H1 (cell line): ENCODE measurements around the gene MGAT4D. TPM values are rescaled to one million over a fixed set of nuclear protein-coding genes. Genes with fewer than 3 reads are reported as not detected.

ENCODE experiments used
- ASH2L ChIP-seq: fragments of 200-600, 300-600 bp; sonication (generic); IDR thresholded peaks from one replicate; pipeline ENCODE4 v1.7.1; 2017; ENCODE audit warnings: low read length
- BACH1 ChIP-seq: IDR thresholded peaks from 2 replicates; pipeline ENCODE4 v1.6.1; 2012; ENCODE audit warnings: low read length, improper control_type of control experiment
- BRCA1 ChIP-seq: IDR thresholded peaks from 2 replicates; pipeline ENCODE4 v1.6.1; 2012; ENCODE audit warnings: low read depth, low read length, improper control_type of control experiment
- CBX5 ChIP-seq: fragments of 300-800, 300-1000 bp; sonication (generic); IDR thresholded peaks from 2 replicates; pipeline ENCODE4 v1.7.1; 2016; ENCODE audit warnings: antibody characterized with exemption, low read length, low read depth
- CHD1 ChIP-seq: IDR thresholded peaks from 2 replicates; pipeline ENCODE4 v1.6.1; 2012; ENCODE audit warnings: low read depth, low read length, improper control_type of control experiment
- CREB1 ChIP-seq: IDR thresholded peaks from 2 replicates; pipeline ENCODE4 v1.6.1; 2012; ENCODE audit warnings: inconsistent platforms
- EGR1 ChIP-seq: IDR thresholded peaks from 2 replicates; pipeline ENCODE4 v1.6.1; 2011; ENCODE audit warnings: low read depth, low read length, borderline replicate concordance
- FOSL1 ChIP-seq: IDR thresholded peaks from 2 replicates; pipeline ENCODE4 v1.6.1; 2011; ENCODE audit warnings: mild to moderate bottlenecking, low read depth, low read length, moderate library complexity; ENCODE audit not compliant: insufficient read depth
- HDAC6 ChIP-seq: IDR thresholded peaks from one replicate; pipeline ENCODE4 v1.7.1; 2012; ENCODE audit warnings: low read depth, mild to moderate bottlenecking, inconsistent platforms, low read length, moderate library complexity
- NRF1 ChIP-seq: IDR thresholded peaks from 2 replicates; pipeline ENCODE4 v1.6.1; 2011; ENCODE audit warnings: mild to moderate bottlenecking, low read depth, low read length, improper control_type of control experiment
- POLR2A ChIP-seq, 2 experiments: IDR thresholded peaks; 1 replicate in 1 of 2; 2 replicates in 1 of 2; pipeline ENCODE4 v1.6.1; 2011; ENCODE audit warnings: low read depth in 2 of 2, low read length in 2 of 2, mild to moderate bottlenecking in 2 of 2; ENCODE audit errors: control extremely low read depth in 1 of 2
- POLR2AphosphoS5 ChIP-seq: IDR thresholded peaks from 2 replicates; pipeline ENCODE4 v1.6.1; 2011; ENCODE audit warnings: low read depth, low read length
- POU5F1 ChIP-seq: IDR thresholded peaks from 2 replicates; pipeline ENCODE4 v1.6.1; 2011; ENCODE audit warnings: low read depth, mild to moderate bottlenecking, low read length, moderate library complexity
- RNF2 ChIP-seq: fragments of 200-900, 300-1000 bp; sonication (generic); IDR thresholded peaks from 2 replicates; pipeline ENCODE4 v1.7.1; 2016; ENCODE audit warnings: borderline replicate concordance, low read depth, mild to moderate bottlenecking, antibody characterized with exemption, low read length; ENCODE audit not compliant: poor library complexity, severe bottlenecking; ENCODE audit errors: missing control alignments
- SIRT6 ChIP-seq: IDR thresholded peaks from one replicate; pipeline ENCODE4 v1.7.1; 2012; ENCODE audit warnings: low read length, inconsistent platforms
- SP2 ChIP-seq: IDR thresholded peaks from 2 replicates; pipeline ENCODE4 v1.6.1; 2012; ENCODE audit warnings: mild to moderate bottlenecking, low read length, inconsistent platforms
- SRF ChIP-seq: IDR thresholded peaks from 2 replicates; pipeline ENCODE4 v1.6.1; 2011; ENCODE audit warnings: mild to moderate bottlenecking, low read depth, low read length, moderate library complexity
- SUZ12 ChIP-seq: fragments of 200-600 bp; sonication (generic); IDR thresholded peaks from 2 replicates; pipeline ENCODE4 v1.6.1; 2012; ENCODE audit warnings: mild to moderate bottlenecking, inconsistent platforms, low read length, moderate library complexity, mixed read lengths
- TAF7 ChIP-seq: optimal IDR thresholded peaks from 2 replicates; pipeline ENCODE3; 2011; ENCODE audit warnings: low read depth, mild to moderate bottlenecking, inconsistent platforms, low read length, moderate library complexity, borderline replicate concordance
- polyA plus RNA-seq, 7 experiments: library from polyadenylated mRNA; depleted of rRNA in 3 of 7; stranded (reverse) in 5 of 7; unstranded in 2 of 7; fragments of >200 nt in 5 of 7; fragments of 200-250 nt in 2 of 7; gene quantifications; 1 replicate in 5 of 7; 2 replicates in 1 of 7; 4 replicates in 1 of 7; pipeline versions ENCODE4 v1.2.1 to v1.2.3, GENCODE V29; 2011 to 2013; ENCODE audit warnings: missing spikeins in 2 of 7, mixed read lengths in 2 of 7
- total RNA-seq: library from RNA; stranded (reverse); fragmentation: NEBNext Ultra II Directional; extraction: Animal tissue kit (Norgen Biotek cat#: 25700); gene quantifications from 2 replicates; pipeline ENCODE4 v1.2.1, GENCODE V29; 2021
- TF ChIP-seq, protein P1 (sequence below), 3 experiments: IDR thresholded peaks; 1 replicate in 2 of 3; 2 replicates in 1 of 3; pipeline versions ENCODE4 v1.5.1 to v1.6.1; 2011; ENCODE audit warnings: low read length in 3 of 3, mild to moderate bottlenecking in 3 of 3, inconsistent platforms in 2 of 3, low read depth in 1 of 3, moderate library complexity in 1 of 3; ENCODE audit not compliant: insufficient read depth in 1 of 3; ENCODE audit errors: control extremely low read depth in 1 of 3
- TF ChIP-seq, protein P2 (sequence below): IDR thresholded peaks from 2 replicates; pipeline ENCODE4 v1.6.1; 2012; ENCODE audit warnings: inconsistent platforms
- TF ChIP-seq, protein P3 (sequence below): IDR thresholded peaks from 2 replicates; pipeline ENCODE4 v1.6.1; 2012; ENCODE audit warnings: inconsistent platforms

The MGAT4D gene
- total and polyA plus RNA-seq, 2 of the 8 experiments (the other 6 are each of a cell fraction or from before 2014, with no cell fraction given): not detected

DNA sequence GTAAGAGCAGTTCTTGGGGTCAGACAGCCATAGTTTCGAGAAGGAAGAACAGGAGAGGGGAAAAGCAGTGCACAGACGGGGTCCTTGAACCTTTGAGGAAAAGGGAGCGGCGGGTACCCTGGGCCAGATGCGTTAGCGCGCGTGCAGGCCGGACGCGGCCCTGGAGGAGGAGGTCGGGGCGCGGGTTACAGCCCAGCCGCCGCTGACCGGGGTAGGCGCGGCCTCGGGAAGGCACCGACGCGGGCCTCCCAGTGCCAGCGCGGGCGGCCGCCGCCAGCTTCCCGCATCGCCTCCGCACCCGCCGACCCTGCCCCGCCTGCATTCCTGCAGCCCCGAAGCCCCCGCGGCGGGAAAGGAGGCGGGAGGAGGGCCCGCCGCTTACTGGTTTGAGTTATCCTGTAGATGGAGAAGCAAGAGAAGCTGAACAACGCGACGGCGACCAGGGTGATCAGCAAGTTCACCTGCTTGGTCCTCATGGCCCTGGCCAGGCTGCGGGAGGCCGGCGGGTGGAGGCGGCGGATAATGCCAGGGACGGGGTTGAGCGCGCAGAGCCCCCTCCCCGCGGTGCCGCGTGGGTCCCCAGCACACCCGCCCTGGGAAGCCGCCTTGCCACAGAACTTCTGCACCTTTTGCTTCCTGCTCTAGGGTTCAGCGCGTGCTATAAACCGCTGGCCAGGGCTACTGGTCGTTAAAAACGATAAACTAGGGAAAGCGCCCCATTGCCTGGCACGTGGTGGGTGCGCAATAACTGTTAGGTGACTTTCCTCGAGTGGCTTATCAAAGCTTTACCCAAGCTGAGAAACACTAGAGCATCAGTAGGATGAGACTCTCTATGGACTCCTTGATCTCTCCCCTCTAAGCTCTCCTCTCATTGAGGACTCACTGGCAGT, at the start of gene MGAT4D (continued):
- TF ChIP-seq, protein P1, sequence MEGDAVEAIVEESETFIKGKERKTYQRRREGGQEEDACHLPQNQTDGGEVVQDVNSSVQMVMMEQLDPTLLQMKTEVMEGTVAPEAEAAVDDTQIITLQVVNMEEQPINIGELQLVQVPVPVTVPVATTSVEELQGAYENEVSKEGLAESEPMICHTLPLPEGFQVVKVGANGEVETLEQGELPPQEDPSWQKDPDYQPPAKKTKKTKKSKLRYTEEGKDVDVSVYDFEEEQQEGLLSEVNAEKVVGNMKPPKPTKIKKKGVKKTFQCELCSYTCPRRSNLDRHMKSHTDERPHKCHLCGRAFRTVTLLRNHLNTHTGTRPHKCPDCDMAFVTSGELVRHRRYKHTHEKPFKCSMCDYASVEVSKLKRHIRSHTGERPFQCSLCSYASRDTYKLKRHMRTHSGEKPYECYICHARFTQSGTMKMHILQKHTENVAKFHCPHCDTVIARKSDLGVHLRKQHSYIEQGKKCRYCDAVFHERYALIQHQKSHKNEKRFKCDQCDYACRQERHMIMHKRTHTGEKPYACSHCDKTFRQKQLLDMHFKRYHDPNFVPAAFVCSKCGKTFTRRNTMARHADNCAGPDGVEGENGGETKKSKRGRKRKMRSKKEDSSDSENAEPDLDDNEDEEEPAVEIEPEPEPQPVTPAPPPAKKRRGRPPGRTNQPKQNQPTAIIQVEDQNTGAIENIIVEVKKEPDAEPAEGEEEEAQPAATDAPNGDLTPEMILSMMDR (IDR thresholded peaks at IDR 0.05; ENCODE audit: control extremely low read depth in 1 of 3, insufficient read depth in 1 of 3, low read depth in 1 of 3, low read length in 3 of 3): no peak
- TF ChIP-seq POU5F1 (no peak), SP2 (no peak), EGR1 (no peak), CBX5 (no peak), CHD1 (no peak), FOSL1 (no peak), POLR2A (IDR thresholded peaks at IDR 0.05; ENCODE audit: control extremely low read depth in 1 of 2, low read depth in 2 of 2, low read length in 2 of 2) (no peak), POLR2AphosphoS5 (no peak), ASH2L (no peak), SUZ12 (peak; percentile 85; the same call in 1 of the 2 replicates), BRCA1 (no peak), SIRT6 (no peak), TAF7 (no peak), BACH1 (no peak), NRF1 (no peak), SRF (no peak), RNF2 (no peak), HDAC6 (no peak), CREB1 (no peak)
- TF ChIP-seq, protein P2, sequence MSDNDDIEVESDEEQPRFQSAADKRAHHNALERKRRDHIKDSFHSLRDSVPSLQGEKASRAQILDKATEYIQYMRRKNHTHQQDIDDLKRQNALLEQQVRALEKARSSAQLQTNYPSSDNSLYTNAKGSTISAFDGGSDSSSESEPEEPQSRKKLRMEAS: peak; percentile 58
- TF ChIP-seq, protein P3, sequence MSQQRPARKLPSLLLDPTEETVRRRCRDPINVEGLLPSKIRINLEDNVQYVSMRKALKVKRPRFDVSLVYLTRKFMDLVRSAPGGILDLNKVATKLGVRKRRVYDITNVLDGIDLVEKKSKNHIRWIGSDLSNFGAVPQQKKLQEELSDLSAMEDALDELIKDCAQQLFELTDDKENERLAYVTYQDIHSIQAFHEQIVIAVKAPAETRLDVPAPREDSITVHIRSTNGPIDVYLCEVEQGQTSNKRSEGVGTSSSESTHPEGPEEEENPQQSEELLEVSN: peak; percentile 59; the same call in 1 of the 2 replicates
